H1 (cell line): ENCODE data around the gene SCG3. TPM values are rescaled to one million over a fixed set of nuclear protein-coding genes. Genes with fewer than 3 reads are reported as not detected.

ENCODE experiments used
- CEBPB ChIP-seq: IDR thresholded peaks from 2 replicates; pipeline ENCODE4 v1.6.1; 2012; ENCODE audit warnings: low read depth, low read length
- CHD2 ChIP-seq: IDR thresholded peaks from 2 replicates; pipeline ENCODE4 v1.6.1; 2012; ENCODE audit warnings: low read length, improper control_type of control experiment
- JUND ChIP-seq: IDR thresholded peaks from 2 replicates; pipeline ENCODE4 v1.6.1; 2011; ENCODE audit warnings: mild to moderate bottlenecking, improper control_type of control experiment, low read length
- SIN3A ChIP-seq, 2 experiments: IDR thresholded peaks in 1 of 2; conservative IDR thresholded peaks in 1 of 2; 2 replicates each; pipeline ENCODE4 v1.6.1; 2011 to 2012; ENCODE audit warnings: low read length in 2 of 2, improper control_type of control experiment in 1 of 2, low read depth in 1 of 2, mild to moderate bottlenecking in 1 of 2
- polyA plus RNA-seq, 7 experiments: library from polyadenylated mRNA; depleted of rRNA in 3 of 7; stranded (reverse) in 5 of 7; unstranded in 2 of 7; fragments of >200 nt in 5 of 7; fragments of 200-250 nt in 2 of 7; gene quantifications; 1 replicate in 5 of 7; 2 replicates in 1 of 7; 4 replicates in 1 of 7; pipeline versions ENCODE4 v1.2.1 to v1.2.3, GENCODE V29; 2011 to 2013; ENCODE audit warnings: missing spikeins in 2 of 7, mixed read lengths in 2 of 7
- total RNA-seq: library from RNA; stranded (reverse); fragmentation: NEBNext Ultra II Directional; extraction: Animal tissue kit (Norgen Biotek cat#: 25700); gene quantifications from 2 replicates; pipeline ENCODE4 v1.2.1, GENCODE V29; 2021
- TF ChIP-seq, protein P1 (sequence below): fragments of 300-600 bp; sonication (generic); IDR thresholded peaks from 2 replicates; pipeline ENCODE4 v1.7.1; 2012; ENCODE audit warnings: low read length, moderate library complexity, mild to moderate bottlenecking, inconsistent platforms; ENCODE audit not compliant: insufficient replicate concordance

SCG3 gene
- total and polyA plus RNA-seq, 2 of the 8 experiments (the other 6 are each of a cell fraction or from before 2014, with no cell fraction given) = 5.2 to 45.9 TPM

DNA sequence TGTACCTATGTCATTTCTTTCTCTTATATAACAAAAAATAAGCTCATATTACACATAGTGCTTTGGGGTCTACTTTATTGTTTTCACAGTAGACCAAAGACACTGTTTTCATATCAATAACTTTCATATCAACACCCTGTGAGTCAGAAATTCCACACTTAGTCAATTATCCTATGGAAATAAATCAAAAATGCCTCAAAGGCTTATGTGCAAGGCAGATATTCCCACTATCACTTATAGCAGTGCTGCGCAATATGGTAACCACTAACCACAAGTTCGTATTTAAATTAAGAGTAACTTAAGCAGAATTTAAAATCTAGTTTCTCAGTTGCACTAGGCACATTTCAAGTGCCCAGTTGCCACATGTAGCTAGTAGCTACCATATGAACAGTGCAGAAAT, 15.9 kb downstream of the SCG3 start (continued):
- TF ChIP-seq, protein P1, sequence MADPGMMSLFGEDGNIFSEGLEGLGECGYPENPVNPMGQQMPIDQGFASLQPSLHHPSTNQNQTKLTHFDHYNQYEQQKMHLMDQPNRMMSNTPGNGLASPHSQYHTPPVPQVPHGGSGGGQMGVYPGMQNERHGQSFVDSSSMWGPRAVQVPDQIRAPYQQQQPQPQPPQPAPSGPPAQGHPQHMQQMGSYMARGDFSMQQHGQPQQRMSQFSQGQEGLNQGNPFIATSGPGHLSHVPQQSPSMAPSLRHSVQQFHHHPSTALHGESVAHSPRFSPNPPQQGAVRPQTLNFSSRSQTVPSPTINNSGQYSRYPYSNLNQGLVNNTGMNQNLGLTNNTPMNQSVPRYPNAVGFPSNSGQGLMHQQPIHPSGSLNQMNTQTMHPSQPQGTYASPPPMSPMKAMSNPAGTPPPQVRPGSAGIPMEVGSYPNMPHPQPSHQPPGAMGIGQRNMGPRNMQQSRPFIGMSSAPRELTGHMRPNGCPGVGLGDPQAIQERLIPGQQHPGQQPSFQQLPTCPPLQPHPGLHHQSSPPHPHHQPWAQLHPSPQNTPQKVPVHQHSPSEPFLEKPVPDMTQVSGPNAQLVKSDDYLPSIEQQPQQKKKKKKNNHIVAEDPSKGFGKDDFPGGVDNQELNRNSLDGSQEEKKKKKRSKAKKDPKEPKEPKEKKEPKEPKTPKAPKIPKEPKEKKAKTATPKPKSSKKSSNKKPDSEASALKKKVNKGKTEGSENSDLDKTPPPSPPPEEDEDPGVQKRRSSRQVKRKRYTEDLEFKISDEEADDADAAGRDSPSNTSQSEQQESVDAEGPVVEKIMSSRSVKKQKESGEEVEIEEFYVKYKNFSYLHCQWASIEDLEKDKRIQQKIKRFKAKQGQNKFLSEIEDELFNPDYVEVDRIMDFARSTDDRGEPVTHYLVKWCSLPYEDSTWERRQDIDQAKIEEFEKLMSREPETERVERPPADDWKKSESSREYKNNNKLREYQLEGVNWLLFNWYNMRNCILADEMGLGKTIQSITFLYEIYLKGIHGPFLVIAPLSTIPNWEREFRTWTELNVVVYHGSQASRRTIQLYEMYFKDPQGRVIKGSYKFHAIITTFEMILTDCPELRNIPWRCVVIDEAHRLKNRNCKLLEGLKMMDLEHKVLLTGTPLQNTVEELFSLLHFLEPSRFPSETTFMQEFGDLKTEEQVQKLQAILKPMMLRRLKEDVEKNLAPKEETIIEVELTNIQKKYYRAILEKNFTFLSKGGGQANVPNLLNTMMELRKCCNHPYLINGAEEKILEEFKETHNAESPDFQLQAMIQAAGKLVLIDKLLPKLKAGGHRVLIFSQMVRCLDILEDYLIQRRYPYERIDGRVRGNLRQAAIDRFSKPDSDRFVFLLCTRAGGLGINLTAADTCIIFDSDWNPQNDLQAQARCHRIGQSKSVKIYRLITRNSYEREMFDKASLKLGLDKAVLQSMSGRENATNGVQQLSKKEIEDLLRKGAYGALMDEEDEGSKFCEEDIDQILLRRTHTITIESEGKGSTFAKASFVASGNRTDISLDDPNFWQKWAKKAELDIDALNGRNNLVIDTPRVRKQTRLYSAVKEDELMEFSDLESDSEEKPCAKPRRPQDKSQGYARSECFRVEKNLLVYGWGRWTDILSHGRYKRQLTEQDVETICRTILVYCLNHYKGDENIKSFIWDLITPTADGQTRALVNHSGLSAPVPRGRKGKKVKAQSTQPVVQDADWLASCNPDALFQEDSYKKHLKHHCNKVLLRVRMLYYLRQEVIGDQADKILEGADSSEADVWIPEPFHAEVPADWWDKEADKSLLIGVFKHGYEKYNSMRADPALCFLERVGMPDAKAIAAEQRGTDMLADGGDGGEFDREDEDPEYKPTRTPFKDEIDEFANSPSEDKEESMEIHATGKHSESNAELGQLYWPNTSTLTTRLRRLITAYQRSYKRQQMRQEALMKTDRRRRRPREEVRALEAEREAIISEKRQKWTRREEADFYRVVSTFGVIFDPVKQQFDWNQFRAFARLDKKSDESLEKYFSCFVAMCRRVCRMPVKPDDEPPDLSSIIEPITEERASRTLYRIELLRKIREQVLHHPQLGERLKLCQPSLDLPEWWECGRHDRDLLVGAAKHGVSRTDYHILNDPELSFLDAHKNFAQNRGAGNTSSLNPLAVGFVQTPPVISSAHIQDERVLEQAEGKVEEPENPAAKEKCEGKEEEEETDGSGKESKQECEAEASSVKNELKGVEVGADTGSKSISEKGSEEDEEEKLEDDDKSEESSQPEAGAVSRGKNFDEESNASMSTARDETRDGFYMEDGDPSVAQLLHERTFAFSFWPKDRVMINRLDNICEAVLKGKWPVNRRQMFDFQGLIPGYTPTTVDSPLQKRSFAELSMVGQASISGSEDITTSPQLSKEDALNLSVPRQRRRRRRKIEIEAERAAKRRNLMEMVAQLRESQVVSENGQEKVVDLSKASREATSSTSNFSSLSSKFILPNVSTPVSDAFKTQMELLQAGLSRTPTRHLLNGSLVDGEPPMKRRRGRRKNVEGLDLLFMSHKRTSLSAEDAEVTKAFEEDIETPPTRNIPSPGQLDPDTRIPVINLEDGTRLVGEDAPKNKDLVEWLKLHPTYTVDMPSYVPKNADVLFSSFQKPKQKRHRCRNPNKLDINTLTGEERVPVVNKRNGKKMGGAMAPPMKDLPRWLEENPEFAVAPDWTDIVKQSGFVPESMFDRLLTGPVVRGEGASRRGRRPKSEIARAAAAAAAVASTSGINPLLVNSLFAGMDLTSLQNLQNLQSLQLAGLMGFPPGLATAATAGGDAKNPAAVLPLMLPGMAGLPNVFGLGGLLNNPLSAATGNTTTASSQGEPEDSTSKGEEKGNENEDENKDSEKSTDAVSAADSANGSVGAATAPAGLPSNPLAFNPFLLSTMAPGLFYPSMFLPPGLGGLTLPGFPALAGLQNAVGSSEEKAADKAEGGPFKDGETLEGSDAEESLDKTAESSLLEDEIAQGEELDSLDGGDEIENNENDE = no peak
- TF ChIP-seq CHD2 (no peak), JUND (no peak), CEBPB (no peak), SIN3A (conservative IDR thresholded peaks at IDR 0.05 in 1 of 2, IDR thresholded peaks at IDR 0.05 in 1 of 2; ENCODE audit: low read depth in 1 of 2, low read length in 2 of 2) (no peak)
